T-helper 1 cell treated with Interleukin-12 subunit alpha and Interleukin-12 subunit beta and Interleukin-4 antibody, amounts not matched to agents 30 ng/mL and 1 ng/mL, for 36 hours (primary cell): ENCODE measurements around the gene TPCN2. TPM values are rescaled to one million over a fixed set of nuclear protein-coding genes. Genes with fewer than 3 reads are reported as not detected.

ENCODE experiments used
- intact Hi-C: fragments of 100-400 bp; cut with micrococcal nuclease; formaldehyde crosslinking; loops from one replicate; pipeline ENCODE4 v1.15.1; 2024
- total RNA-seq: library from RNA; stranded (reverse); gene quantifications from 2 replicates; pipeline ENCODE4 v1.2.3, GENCODE V29; 2022

TPCN2 gene
- total RNA-seq, 1 donor from 2014 or later = 20.4 TPM

- intact Hi-C loops = no loop called here
Observed at GRCh38 chr11:69108030-69108429, 59.3 kb downstream of the TPCN2 start.

DNA sequence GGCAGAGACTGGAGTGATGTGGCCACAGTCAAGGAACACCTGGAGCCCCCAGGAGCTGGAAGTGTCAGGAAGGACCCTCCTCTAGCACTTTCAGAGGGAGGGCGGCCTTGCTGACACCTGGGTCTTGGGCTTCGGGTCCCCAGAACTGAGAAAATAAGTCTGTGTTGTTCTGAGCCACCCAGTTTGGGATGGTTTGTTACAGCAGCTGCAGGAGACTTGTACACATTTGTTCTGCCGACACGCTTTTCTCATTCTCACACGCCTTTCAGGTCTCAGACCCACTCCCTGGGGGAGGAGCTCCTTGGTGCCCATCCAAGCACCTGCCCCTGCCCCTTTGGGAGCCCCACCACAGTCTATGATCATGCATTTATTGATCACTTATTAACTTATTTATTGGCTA lies 59.8 kb downstream of the TPCN2 start:
- intact Hi-C loops = no loop called here

GRCh38 chr11:69109101-69109500 lies 60.4 kb downstream of the TPCN2 start:
- intact Hi-C loops = no loop called here

- intact Hi-C loops = no loop called here
Observed at GRCh38 chr11:69110451-69110850, 61.7 kb downstream of the TPCN2 start.

GRCh38 chr11:69111624-69112542 lies 63.2 kb downstream of the TPCN2 start:
- intact Hi-C loops = no loop called here

DNA sequence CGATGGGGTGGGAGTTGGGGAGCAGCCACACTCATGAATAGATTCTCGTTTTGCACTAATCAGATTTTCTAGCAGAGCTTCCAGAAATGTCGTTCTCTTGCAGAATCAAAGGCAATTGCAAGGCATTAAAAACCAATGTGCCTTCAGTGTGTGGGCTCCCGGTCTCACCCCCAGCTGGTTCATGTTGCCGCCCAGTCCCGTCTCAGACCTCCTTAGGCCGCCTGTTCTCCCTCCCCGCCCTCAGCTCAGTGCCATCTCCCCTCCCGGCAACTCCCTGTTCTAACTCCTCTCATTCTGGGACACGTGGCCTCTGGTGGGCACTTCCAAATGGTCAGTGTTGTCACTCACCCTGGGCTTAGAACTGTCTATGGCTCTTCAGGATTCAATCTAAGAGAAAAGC lies 64.5 kb downstream of the TPCN2 start:
- intact Hi-C loops = no loop called here

DNA sequence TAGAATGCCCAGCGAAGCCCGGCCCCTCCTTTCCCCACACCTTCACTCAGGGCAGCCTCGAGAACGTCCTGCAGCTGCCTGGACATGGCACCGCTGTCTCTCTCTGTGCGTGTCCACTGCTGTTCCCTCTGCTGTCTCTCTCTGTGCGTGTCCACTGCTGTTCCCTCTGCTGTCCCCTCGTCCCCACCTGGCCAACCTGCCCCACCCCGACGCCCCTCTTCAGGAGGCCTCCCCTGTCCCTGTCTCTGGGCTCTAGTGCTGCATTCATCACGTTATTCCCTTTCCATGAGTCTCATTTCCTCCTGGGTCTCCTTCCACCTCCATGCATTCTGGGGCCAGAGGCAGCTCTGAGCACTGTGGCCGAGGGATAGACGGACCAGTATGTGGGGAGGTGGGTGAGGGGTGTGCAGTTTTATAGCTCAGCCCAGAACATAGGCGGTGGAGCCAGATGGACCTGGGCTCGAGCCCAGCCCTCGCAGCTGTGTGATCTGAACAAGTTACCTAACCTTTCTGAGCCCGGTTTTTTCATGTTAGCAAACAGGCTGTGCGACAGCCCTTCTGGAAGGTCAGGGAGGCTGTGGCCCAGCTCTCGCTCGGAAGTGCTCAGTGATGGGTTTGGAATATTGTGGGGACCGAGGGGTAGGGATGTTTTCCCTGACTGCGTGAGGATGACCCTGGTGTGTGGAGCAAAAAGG lies 65.1 kb downstream of the TPCN2 start:
- intact Hi-C loops = no loop called here

- intact Hi-C loops = no loop called here
Observed at GRCh38 chr11:69114362-69114761, 65.6 kb downstream of the TPCN2 start.

GRCh38 chr11:69114811-69115523 lies 66.2 kb downstream of the TPCN2 start:
- intact Hi-C loops = no loop called here

DNA sequence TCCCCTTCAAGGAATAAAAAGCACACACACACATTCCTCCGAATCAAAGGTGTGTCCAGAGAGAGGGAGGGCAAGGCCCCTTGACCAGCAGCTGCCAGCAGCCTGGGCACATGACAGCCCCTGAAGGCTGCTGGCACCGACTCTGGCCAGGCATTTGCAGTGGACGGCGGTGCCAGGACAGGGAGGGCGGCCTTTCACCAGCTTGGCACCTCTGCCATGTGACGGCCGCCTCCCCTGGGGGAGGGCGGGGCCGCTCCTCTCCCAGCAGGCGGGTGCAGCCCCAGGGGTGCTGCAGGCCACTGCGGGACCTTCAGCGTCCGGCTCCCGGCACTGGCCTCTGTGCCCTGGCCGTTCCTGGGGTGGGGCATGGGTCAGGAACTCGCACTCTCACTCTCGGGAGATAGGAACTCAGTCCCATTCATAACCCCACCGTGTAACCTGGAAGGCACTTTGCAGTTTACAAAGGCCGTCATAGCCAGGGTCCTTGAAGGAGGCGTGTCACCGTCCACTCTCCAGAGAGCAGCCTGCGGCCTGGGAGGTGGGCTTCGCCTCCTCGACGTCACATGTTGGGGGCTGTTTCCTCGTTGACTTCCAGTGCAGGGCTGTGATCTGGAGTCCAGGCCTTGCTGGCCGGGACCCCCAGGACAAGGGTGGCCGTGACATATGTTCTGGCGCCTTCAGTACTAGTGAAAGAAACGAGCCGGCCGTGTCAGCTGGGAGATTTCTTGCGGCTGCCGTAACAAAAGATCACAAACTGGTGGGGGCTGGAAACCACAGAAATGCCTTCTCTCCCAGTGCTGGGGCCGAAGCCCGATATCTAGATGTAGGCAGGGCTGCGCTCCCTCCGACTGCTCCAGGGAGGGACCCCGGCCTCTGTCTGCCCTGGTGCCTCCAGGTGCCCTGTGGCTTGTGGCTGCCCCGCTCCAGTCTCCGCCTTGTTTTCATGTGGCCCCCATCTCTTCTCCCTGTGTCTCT lies 67.1 kb downstream of the TPCN2 start:
- intact Hi-C loops = no loop called here

- intact Hi-C loops = no loop called here
Observed at GRCh38 chr11:69116671-69117070, 67.9 kb downstream of the TPCN2 start.

DNA sequence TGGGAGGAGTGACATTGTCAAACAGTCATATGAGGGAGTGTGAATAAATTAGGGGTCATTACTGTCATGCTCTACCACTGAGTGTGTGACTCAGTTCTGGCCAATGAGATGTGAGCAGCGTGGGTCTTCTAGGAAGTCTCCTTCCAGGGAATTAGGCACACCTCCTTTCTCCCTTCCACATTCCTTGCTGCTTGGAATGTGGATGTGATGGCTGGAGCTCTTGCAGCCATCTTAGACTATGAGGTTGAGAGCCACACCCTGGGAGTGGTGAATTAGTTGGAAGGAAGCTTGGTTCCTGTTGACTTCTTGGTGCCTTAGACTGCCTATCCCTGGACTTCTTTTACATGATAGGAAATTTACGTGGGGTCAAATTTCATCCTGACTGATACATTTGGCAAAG lies 70.5 kb downstream of the TPCN2 start:
- intact Hi-C loops = no loop called here

GRCh38 chr11:69120096-69120875 lies 71.6 kb downstream of the TPCN2 start:
- intact Hi-C loops = no loop called here

DNA sequence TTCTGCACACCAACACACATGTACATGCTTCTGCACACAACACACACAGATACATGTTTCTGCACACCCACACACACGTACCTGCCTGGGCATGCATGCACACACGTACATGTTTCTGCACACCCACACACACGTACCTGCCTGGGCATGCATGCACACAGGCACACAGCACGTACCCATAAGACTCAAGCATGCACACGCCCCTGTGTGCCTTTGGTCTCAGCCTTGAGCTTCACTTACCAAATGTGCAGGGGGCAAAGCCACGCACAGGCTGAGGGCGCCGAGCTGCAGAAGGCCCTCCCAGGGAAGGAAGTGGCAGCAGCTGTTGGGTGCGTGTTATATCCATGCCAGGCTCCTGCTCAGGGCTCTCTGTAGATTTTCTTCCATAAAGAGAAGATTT lies 72.3 kb downstream of the TPCN2 start:
- intact Hi-C loops = no loop called here

DNA sequence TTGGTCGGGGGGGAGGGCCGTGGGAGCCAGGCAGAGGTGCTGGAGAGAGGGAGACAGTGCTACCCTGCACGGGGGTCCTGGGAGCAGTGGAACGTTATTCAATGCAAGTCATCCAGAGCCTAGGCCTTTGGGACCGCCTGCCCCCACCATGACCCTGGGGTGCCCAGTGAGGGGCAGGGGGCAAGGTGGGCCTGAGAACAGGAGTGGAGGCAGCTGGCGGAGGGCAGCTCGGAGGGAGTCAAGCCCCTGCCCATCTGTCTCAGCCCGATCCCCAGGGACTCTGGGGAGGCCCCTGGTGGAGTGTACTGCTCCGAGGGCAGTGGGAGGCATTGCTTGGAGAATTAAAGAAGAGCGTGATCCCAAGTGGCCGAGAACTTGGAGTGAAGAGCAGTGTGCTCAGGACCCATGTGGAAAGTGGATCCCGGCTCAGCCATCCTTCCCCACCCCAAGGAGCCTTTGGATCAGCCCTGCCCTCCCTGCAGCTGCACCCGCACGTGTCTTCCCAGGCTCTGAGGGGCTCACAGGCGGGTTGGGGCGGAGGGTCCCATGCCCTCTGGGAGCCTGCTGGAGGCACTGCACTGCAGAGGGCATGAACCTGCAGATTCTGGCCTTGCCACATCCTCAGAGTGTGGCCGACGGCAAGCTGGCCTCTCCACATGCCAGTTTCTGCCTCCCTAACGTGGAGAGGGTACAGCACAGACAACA lies 73.0 kb downstream of the TPCN2 start:
- intact Hi-C loops = loop anchor here (2.0 kb wide), 1 partner anchor 175 kb away; no protein-coding TSS in a partner anchor

DNA sequence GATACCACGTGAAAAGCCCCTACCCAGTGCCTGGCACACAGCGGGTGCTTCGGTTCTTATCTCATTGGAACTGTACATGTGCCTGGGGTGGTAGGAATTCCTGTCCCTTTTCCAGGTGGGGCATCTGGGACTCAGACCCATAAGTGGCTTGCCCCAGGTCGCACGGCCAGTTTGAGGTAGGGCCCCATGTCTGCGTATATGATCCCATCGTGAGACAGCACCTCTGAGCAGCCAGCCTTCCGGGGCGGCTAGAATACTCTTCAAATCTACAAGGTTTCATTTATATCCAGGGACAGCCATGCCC lies 73.5 kb downstream of the TPCN2 start:
- intact Hi-C loops = loop anchor here (2.0 kb wide), 1 partner anchor 175 kb away; no protein-coding TSS in a partner anchor

DNA sequence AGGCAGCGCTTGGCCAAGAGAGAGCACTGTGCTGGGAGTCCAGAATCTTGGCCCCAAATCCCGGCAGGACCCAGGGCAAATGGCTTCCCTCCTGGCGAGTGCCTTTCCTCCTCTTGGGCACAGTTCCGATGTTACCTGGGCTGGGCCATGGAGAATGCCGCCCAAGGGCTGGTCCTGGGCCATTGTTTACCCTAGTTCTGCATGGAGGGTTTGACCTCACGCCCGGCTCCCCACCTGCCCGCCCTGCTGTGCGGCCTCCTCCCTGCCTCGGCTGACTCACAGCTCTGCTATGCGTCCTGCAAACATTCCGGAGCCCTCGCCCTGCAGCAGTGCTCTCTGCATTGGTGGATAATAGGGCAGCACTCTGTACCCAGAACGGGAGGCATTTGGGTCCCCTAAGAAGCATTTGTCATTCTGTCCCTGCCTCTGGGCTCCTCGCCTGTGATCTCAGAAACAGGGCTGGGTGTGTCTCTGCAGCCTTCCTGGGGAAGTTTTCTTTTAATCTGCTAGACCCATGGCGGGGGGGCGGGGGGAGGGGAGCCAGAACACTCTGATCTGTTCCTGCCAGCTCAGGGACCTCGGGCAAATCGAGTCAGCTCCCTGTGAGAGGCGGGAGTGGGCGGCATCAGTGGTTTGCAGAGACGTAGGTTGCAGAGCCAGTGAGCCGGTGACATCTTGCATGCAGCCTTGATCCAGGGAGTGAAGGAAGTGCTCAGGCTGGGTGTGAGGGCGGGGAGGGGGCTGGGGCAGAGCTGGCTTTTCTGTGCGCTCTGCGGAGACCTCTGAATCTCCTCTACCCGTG lies 74.1 kb downstream of the TPCN2 start:
- intact Hi-C loops = loop anchor here (2.0 kb wide), 1 partner anchor 174 kb away; no protein-coding TSS in a partner anchor
